Uterus (tissue), 4 donors: ENCODE data around the gene USP22. TPM values are rescaled to one million over a fixed set of nuclear protein-coding genes. Genes with fewer than 3 reads are reported as not detected.
"Not testable (repeated sequence)": the region's sequence is repeated elsewhere in the genome, so short reads cannot be mapped to it uniquely, and the experiment has no call there.

Experiments
- DNase-seq, 2 donors: peaks; one replicate each; pipeline ENCODE4 v3.0.0-alpha.2; 2019 to 2020
- H3K27ac ChIP-seq, 2 donors: fragments of 200-600 bp; sonication (generic); 1 replicate in 1 of 2; 2 replicates in 1 of 2; pipeline ENCODE4 v1.5.1; 2016 to 2018
- H3K27me3 ChIP-seq, 2 donors: fragments of 200-600 bp; sonication (generic); one replicate each; pipeline ENCODE4 v1.5.1; 2018 to 2019; ENCODE audit warnings: control low read depth in 1 of 2
- H3K36me3 ChIP-seq, 2 donors: fragments of 200-600 bp; sonication (generic); one replicate each; pipeline ENCODE4 v1.5.1; 2019; ENCODE audit warnings: control low read depth in 1 of 2
- H3K4me1 ChIP-seq, 2 donors: fragments of 200-600 bp; sonication (generic); one replicate each; pipeline ENCODE4 v1.5.1; 2018 to 2019; ENCODE audit warnings: control low read depth in 1 of 2
- H3K4me3 ChIP-seq, 2 donors: fragments of 200-600 bp; sonication (generic); 1 replicate in 1 of 2; 2 replicates in 1 of 2; pipeline ENCODE4 v1.5.1; 2018 to 2019; ENCODE audit warnings: mild to moderate bottlenecking in 1 of 2
- H3K9me3 ChIP-seq, 2 donors: fragments of 200-600 bp; sonication (generic); one replicate each; pipeline ENCODE4 v1.5.1; 2019; ENCODE audit warnings: control low read depth in 1 of 2
- CTCF ChIP-seq, 4 experiments: fragments of 200-600 bp in 2 of 4; fragments of 450-650 bp in 2 of 4; sonication (generic) in 2 of 4; IDR thresholded peaks; one replicate each; pipeline ENCODE4 v1.5.1; 2016 to 2019; ENCODE audit warnings: antibody characterized with exemption in 4 of 4, mild to moderate bottlenecking in 2 of 4, moderate library complexity in 1 of 4
- POLR2A ChIP-seq, 2 donors: fragments of 450-650 bp; IDR thresholded peaks; one replicate each; pipeline ENCODE4 v1.6.1; 2016; ENCODE audit warnings: antibody characterized with exemption in 2 of 2, mild to moderate bottlenecking in 1 of 2, moderate library complexity in 1 of 2
- intact Hi-C: fragments of 100-400 bp; cut with DNase I; formaldehyde crosslinking; loops from one replicate; pipeline ENCODE4 v1.15.1; 2023; ENCODE audit warnings: low total_unique reads
- total RNA-seq, 4 donors: library from RNA; depleted of rRNA in 3 of 4; stranded (reverse); fragments of >200 nt in 3 of 4; gene quantifications; one replicate each; pipeline versions ENCODE4 v1.1.0 to v1.2.4, GENCODE V29; 2014 to 2023
- donor health status: DM: yes; HTN: yes; CAD: no.

USP22 gene
- total RNA-seq, 4 donors from 2014 or later = 110 to 299 (median 189) TPM

GRCh38 chr17:20983359-20983637 is 59.5 kb downstream of the USP22 start:
- Histone ChIP-seq H3K9me3 (no peaks in the 10 kb centered on the region), H3K36me3 (no peaks in the 10 kb centered on the region), H3K27ac (no peak overlapping the region), H3K4me3 (no peak overlapping the region), H3K27me3 (no peaks in the 10 kb centered on the region), H3K4me1 (no peaks in the 10 kb centered on the region)
- TF ChIP-seq POLR2A (IDR thresholded peaks at IDR 0.05) = no peak
- no peak for TF ChIP-seq CTCF (IDR thresholded peaks at IDR 0.05)
- no peak for DNase-seq
- intact Hi-C loops = no loop called here

GRCh38 chr17:20982589-20983358 is 60.0 kb downstream of the USP22 start:
- H3K27me3 ChIP-seq = no peaks in the 10 kb centered on the region
- no peaks in the 10 kb centered on the region for H3K36me3 ChIP-seq
- no peak for DNase-seq
- intact Hi-C loops = no loop called here
- H3K4me3 ChIP-seq = no peak overlapping the region
- TF ChIP-seq POLR2A (IDR thresholded peaks at IDR 0.05) (no peak), CTCF (IDR thresholded peaks at IDR 0.05) (no peak)
- H3K9me3 ChIP-seq = no peaks in the 10 kb centered on the region
- H3K27ac ChIP-seq = no peak overlapping the region
- H3K4me1 ChIP-seq = no peaks in the 10 kb centered on the region

- H3K27ac ChIP-seq = no peak overlapping the region
- no peak for TF ChIP-seq POLR2A (IDR thresholded peaks at IDR 0.05)
- no peak for TF ChIP-seq CTCF (IDR thresholded peaks at IDR 0.05)
- intact Hi-C loops = no loop called here
Observed at GRCh38 chr17:20981046-20981920, 61.5 kb downstream of the USP22 start.

GRCh38 chr17:20979792-20980083 is 63.1 kb downstream of the USP22 start:
- H3K9me3 ChIP-seq = no peaks in the 10 kb centered on the region
- H3K36me3 ChIP-seq = no peaks in the 10 kb centered on the region
- H3K4me3 ChIP-seq = no peak overlapping the region
- no peaks in the 10 kb centered on the region for H3K4me1 ChIP-seq
- H3K27ac ChIP-seq = no peak overlapping the region
- no peaks in the 10 kb centered on the region for H3K27me3 ChIP-seq
- no peak for DNase-seq
- intact Hi-C loops = no loop called here
- TF ChIP-seq POLR2A (IDR thresholded peaks at IDR 0.05) (no peak), CTCF (IDR thresholded peaks at IDR 0.05) (no peak)

More at GRCh38 chr17:20981046-20981920, 61.5 kb downstream of the USP22 start:
- DNase-seq = no peak
- H3K27me3 ChIP-seq = no peaks in the 10 kb centered on the region
- no peak overlapping the region for H3K4me3 ChIP-seq
- H3K4me1 ChIP-seq = no peaks in the 10 kb centered on the region
- H3K9me3 ChIP-seq = no peaks in the 10 kb centered on the region
- H3K36me3 ChIP-seq = no peaks in the 10 kb centered on the region

- intact Hi-C loops, H3K9me3 ChIP-seq, H3K4me1 ChIP-seq, H3K27me3 ChIP-seq, DNase-seq, H3K36me3 ChIP-seq, H3K4me3 ChIP-seq, H3K27ac ChIP-seq: not testable (repeated sequence)
Observed at GRCh38 chr17:20979007-20979791, 63.6 kb downstream of the USP22 start.

GRCh38 chr17:20977609-20978253 is 65.1 kb downstream of the USP22 start:
- H3K9me3 ChIP-seq, H3K27ac ChIP-seq, H3K4me1 ChIP-seq, H3K27me3 ChIP-seq, H3K4me3 ChIP-seq, intact Hi-C loops, H3K36me3 ChIP-seq, DNase-seq: not testable (repeated sequence)
